Hematopoietic multipotent progenitor cell treated with erythropoietin and hydrocortisone succinate and interleukin-3 and kit ligand, for 17 days (in vitro differentiated cells): ENCODE measurements around the gene A2M.

ENCODE experiments used
- DNase-seq: peaks from one replicate; pipeline ENCODE4 v3.0.0-alpha.2; 2015; ENCODE audit warnings: low spot score

A2M gene

DNA sequence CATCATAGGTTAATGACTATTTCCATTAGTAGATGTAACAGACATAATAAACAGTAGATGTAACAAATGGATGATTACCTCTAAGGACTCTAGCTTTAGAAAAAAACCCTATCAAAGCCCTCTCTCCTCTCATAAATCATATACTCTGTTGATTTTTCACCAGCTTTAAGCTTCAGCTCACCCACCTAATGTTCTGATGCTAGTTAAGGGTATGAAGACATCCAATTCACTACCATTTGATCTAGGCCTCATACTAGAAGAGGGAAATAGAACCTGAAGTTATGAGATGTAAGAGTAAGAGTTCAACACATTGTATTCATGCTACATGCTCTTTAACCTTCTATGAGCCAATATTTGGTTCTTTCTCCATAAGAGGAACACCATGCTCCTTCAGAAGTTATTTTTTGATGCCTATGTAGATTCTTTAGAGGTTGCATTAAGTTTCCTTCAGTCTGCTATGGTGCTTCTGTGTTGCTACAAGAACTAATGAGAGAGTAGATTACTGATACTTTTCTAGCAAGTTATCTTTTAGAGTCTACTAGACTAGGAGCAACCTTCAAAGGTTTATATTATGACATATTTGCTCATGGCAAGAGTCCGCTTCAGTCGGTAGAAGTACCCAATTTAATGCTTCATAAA is 16.0 kb downstream of the A2M start:
- no peak for DNase-seq

GRCh38 chr12:9098463-9099026 is 17.2 kb downstream of the A2M start:
- no peak for DNase-seq

DNA sequence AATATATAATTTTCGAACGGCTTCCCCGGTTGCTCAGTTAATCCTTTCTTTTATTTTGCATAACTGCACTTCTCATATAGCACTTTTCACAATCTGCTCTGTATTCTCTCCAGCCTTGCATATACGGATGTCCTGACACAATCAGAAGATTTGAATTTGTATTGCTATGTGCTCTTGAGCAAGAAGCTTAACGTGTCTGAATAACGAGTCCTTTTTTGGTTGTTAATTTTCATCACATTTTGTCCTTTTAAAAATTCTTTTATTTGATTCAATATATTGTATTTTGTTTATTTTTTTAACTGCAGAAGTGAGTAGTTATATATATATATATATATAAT is 17.6 kb downstream of the A2M start:
- DNase-seq: no peak

- no peak for DNase-seq
Measured at GRCh38 chr12:9096563-9097176, 19.0 kb downstream of the A2M start.

GRCh38 chr12:9095322-9095721 is 20.4 kb downstream of the A2M start:
- DNase-seq: no peak

DNA sequence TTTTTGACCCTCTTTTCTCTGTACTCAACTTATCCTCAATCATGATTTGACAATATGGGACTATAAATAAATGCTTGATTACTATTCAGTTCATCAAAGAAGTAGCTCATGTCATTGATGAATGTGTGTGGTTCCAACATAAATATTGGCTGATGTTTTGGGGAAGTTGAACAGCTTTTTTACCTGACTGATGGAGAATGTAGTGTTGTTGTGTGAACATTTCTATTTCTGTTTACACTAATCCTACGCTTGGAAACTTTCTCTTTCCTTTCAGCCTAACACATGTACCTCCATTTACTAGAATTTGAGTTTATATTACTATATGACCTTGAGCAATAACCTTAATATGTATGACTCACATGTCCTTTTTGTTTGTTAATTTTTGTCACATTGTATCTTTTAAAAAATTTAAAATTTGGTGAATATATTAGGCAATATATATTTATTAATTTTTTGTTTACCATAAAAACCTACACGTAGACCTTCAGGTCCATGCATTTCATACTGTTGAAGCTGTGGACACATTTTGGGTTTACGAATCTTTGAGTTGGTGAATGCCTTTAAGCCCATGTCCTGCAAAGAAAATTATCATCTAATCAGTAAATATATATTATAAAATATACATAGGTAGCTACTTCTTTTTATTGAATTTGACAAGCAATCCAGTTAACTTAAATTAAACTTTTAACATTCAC is 21.1 kb downstream of the A2M start:
- no peak for DNase-seq

- DNase-seq: no peak
Measured at GRCh38 chr12:9091891-9092598, 23.7 kb downstream of the A2M start.

DNA sequence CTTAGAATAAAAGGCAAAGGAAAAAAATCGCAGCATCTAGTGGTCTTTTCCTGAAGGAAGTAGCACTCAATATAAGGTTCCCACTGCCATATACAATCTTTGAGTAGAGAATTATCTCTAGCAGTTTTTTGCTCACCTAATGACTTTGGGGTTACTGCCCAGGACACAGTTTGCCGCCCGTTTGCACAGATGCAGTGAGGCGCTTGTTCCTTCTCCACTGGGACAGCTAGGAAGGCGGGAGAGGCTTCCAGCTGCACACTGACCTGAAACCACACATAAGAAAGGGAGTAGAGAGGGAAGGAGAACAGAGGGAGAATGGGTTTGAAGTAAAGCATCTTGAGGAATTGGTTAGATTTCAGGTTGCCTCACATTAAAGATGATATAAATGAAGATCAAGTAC is 25.5 kb downstream of the A2M start:
- no peak for DNase-seq

DNA sequence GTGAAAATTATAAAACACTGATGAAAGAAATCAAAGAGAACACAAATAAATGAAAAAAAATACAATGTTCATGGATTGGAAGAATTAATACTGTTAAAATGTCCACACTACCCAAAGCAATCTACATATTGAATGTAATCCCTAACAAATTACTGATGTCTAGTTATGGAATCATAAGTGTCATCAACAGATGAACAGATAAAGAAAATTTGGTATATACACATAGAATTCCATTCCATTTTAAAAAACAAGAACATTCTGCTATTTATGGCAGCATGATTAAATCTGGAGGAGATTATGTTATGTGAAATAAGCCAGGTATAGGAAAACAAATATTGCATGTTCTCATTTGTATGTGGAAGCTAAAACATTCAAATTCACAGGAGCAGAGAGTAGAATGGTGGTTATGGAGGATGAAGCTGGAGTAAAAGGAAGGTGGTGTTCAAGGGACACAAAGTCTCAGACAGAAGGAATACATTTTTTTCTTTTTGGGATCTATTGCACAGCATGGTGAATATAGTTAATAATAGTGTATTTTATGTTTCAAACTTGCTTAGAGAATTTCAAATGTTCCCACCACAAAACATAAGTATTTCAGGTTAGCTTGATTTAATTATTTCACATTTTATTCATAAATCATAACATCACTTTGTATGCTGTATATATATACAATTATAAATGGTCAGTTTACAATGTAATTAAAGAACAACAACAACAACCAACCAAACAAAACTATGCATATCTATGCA is 28.5 kb downstream of the A2M start:
- DNase-seq: no peak

DNA sequence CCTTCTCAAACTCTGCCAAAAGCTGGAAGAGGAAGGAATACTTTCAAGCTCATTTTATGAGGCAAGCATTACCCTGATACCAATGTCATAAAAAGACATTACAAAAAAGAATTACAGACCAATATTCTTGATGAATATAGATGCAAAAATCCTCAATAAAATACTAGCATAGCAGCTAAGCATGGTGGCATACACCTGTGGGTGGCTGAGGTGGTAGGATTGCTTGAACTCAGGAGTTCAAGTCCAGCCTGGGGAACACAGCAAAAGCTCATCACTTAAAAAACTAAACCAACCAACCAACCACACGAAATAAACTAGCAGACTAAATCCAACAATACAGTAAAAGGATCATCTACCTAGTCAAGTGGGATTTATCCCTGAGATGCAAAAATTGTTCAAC is 29.6 kb downstream of the A2M start:
- DNase-seq: no peak

DNA sequence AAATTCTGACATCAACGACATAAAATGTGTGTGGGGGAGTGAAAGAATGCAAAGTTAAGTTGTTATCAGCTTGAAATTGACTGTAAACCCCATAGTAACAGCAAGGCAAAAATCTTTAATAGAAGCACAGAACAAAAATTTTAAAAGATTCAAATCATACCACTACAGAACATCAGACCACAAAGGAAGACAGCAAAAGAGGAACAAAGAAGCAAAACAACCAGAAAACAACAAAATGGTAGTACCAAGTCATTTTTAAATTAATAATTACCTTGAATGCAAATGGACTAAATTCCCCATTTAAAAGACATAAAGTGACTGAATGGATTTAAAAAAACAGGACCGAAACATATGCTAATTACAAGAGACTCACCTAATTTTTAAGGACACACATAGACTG is 31.3 kb downstream of the A2M start:
- DNase-seq: no peak

- DNase-seq: no peak
Measured at GRCh38 chr12:9083793-9084192, 31.9 kb downstream of the A2M start.

DNA sequence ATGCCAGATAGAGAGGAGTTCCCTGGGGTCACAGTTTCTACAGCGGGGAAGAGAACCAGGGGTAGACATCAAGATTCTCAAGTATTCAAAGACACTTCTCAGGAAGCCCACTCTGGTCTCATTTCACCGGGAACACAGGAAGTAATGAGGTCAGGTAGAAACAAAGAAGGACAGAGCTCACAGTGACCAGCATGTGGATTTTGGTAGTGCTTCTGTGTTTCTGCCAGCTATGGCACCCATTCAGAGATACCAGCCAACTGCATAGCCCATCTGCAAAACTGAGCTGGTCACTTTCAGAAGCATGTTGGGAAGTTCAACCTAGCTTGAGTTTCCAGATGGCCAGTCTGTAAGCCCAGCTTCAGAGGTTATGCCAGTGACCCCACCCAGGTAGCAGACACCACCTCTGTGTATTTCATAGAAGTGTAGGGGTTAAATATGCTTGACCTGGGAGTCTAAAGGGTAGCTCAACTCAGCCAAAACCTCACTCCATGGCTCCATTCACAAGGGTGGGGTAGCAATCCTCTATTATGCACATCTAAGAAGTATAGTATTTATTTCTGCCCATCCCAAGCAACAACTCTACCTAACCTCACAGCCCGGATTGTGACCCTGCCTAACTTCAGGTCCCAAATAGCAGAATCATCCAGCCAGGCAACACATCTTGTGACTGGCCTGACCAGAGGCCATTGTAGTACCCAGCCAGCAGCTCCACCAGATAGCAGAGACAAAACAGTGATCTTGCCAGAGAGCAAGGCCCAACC is 33.9 kb downstream of the A2M start:
- no peak for DNase-seq

DNA sequence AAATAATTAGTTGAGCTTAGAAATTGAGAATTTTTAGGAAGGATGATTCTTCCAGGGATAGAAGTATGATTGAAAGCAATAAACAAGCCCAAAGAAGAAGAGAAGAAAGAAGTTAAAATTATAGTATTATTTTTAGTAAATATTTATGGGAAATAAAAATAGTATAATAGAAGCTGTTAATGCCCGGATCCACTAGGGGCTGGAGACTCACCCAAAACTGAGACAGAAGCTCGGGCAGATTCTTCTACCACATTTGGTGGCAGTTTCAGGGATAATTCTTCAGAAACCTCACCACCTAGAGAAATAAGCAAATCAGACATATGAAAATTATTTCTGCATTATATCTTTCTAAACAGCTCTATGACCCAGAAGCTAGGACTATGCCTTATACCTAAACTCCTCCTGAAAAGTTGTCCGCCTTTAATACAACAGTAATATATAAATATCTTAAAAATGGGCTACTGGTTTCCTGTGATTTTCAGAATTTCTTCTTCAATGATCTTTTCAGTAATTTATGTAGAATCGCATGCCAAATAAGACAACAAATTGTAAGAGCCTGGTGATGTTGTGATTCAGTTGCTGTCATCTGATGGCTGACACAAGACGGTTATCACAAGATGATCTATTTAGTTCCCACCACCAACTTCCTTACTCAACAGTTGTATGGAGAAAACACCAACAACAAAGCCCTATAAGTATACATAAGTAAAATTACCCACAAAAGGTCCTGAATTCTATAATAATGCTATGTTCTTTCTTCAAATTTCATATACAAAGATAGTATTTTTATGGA is 35.6 kb downstream of the A2M start:
- no peak for DNase-seq

GRCh38 chr12:9079082-9079481 is 36.6 kb downstream of the A2M start:
- no peak for DNase-seq

DNA sequence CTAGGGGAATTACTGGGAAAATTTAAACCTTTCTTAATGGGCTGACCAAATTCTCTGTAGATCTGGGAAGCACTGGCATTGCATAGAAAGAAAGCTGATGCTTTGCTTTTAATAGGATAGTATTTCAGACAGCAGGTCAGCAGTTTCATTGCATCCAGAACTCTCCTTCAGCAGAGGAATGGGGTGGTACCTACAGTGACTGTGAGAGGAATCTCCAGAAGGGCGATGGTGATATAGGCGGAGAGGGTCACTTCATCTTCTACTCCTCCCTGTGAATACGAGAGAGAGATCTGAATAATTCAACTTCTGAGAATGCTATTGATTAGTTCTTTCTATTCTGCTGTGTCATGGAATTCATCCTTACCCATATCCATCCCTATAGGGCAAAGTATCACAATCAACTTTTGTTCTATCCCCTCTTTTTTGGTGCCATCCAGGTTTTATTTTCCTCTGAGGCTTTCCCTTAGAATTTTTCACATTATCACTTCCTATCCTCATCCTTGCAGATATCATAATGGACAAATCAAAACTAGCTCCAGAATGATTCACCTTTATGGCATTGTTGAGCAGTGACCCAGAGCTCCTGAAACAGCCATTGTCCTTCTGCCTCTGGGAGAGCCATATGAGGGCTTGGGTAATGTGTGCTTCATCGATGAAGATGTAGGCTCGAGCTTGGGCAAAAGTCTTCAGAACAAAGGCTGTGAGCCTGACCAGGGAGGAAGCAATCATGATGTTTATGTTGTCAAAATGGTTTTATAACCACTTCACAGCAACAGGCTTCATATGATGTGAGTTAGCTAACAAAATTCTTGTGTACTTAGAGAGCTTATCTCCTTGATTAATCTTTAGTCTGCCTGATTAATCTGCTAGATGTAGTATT is 38.3 kb downstream of the A2M start:
- no peak for DNase-seq

DNA sequence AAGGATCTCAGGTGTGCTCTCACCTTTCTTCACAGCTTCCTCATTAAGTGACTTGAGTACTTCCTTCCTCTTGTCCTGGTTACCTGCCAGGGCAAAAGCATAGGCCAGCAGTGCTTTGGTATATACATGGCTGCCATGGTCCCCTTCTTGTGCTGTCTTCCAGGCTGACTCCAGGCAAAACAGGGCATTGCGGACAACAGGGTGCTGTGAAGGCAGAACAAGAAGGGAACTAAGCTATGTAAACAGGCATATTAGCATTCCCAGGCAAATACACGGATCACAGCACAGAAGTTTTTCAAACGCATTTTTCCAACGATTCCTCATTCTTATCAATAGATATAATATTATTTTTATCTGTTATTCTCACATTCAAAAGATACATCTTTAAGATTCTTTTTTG is 39.0 kb downstream of the A2M start:
- DNase-seq: no peak

GRCh38 chr12:9075138-9075535 is 40.6 kb downstream of the A2M start:
- DNase-seq: no peak

- DNase-seq: no peak
Measured at GRCh38 chr12:9074484-9075137, 41.1 kb downstream of the A2M start.
